Measurements from ENCODE around the gene METTL9.
A peak's percentile ranks its signal among the peaks of the same experiment; 100 is the strongest.
"Not testable (repeated sequence)": the region's sequence is repeated elsewhere in the genome, so short reads cannot be mapped to it uniquely, and the experiment has no call there.

Gene METTL9

DNA sequence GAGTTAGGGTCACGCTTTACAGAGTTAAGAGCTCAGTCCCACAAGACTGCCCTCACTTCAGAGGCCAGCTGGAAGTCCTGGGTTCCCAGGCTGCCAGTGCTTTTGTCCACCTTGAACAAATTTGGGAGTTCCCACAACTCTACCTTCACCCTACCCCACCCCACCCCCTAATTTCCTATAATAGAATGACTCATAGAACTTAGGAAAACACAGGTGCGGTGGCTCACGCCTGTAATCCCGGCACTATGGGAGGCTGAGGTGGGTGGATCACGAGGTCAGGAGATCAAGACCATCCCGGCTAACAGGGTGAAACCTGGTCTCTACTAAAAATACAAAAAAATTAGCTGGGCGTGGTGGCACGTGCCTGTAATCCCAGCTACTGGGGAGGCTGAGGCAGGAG is 6.5 kb downstream of the METTL9 start:
- not testable (repeated sequence) for H3K4me3 ChIP-seq
- H3K27ac ChIP-seq, result peak overlapping the region in 2 of 21 experiments; percentile 16 to 17

DNA sequence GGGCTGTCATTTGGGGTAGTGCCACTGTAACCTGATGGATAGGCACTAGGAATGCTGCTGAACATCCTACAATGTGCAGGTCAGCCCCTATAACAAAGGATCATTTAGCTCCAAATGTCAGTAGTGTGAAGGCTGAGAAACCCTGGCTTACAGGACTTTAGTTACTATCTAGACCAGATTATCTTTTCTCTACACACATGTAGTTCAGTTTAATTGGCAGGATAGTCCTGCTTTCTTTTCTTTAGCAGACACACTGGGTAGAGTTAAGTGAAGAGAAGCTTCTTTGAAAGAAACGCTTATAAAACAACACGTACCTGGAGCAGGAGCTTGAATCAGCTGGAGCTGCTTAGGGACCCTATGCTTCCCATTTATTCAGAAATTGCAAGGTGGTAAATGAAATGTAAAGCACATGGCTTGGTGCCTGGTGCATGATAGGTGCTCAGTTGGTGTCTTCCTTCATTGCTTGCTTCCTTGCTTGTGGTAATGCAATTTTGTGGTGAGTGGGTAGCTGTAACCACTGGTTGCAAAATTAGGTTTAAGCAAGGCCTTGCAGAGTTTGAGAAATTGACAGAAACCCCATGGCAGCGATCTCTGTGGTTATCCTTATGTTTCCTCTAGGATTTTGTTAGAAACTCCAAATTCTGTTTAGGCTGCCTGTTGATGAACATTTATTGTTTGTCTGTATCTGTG is 9.4 kb downstream of the METTL9 start:
- H3K4me3 ChIP-seq, result no peak overlapping the region
- peak overlapping the region in 3 of 21 experiments; percentile 21 to 63 (median 27) for H3K27ac ChIP-seq

DNA sequence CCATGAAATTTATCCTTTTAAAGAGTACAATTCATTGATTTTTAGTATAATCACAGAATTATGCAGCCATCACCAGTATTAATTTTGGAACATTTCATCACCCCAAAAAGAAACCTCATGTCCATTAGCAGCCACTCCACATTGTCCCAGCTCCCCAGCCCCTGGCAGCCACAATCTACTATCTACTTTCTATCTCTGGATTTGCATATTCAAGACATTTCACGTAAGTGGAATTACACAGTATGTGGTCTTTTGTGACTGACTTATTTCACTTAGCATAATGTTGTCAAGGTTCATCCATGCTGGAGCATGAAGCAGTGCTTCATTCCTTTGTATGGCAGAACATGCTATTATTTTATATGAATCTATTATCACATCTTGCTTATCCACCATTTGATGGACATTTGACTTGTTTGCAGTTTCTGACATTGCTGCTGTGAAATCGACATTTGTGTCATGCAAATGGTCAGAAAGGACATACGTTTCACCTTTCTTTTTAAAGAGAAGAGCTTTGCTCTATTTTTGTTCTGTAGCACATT is 10.7 kb downstream of the METTL9 start:
- H3K27ac ChIP-seq, result no peak overlapping the region
- H3K4me3 ChIP-seq, result no peak overlapping the region

DNA sequence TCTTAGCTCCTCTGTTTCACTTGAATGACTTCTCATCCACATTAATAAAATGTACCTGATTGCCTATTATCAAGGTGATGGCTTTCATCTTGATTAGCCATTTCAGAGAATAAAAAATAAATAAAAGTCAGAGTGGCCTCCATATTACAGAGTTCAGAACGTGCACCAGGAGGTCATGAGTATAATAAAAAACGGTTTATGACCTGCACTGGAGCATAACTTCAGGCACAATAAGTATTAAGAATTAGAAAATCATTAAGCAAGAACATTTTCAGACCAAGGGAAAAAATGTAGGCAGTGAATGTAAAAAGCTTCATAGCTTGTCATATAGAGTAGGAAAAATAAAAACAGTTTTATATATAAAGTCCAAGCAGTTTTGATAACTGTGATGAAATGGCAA is 11.4 kb downstream of the METTL9 start:
- no peak overlapping the region for H3K4me3 ChIP-seq
- H3K27ac ChIP-seq, result no peak overlapping the region

DNA sequence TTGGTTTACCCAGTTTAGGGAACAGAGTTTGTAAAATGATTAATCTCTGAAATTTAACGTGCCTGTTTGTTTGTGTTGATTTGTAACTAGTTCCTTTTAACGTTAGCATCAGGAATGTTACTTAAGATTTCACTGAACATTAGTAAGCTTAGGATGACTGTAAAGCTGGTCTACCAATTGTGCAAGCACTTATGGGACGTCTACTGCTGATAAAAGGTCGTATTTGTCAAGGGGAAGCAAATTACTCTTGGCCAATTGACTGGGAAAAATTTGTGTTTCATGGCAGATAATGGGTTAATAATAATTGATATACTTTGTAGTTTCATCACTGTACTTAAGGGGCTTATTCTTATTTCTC is 11.8 kb downstream of the METTL9 start:
- Histone ChIP-seq H3K27ac (peak overlapping the region in 10 of 21 experiments; percentile 3 to 77 (median 46)), H3K4me3 (no peak overlapping the region)

DNA sequence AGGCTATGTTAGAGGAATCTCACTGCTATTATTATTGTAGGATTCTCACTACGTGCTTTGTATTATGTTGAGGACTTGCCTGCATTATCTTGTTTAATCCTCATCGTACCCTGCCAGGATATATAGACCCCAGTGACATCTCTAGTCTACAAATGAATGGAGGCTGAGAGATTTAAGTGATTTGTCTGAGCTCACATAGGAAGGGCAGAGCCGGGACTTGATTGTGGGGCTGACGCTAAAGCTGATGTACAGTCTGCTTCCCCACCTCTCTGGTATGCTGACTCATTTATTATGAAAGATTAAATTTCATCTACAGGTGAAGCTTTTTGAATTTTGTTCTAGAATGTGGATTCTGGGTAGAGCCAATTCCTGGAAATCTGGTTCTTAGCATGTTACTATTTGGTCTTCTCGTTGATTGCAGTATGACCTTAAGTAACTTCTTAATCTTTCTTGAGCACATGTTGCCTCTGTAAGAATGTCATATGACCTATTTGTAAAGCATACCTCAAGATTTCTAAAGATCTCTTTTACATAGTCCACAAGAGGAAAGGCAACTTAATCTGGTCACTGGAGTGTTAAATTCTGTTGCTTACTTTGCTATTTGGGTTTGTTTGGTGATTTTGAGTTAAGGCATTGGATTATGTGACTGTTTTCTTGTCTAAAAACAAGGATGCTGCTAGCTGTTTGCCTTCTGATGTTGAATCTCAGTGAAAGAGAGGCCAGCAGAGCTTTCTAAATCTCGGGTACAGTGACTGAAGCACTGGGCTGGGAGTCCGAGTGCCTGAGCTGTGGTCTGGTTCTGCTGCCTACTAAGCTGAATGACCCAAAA is 12.4 kb downstream of the METTL9 start:
- Histone ChIP-seq H3K27ac (peak overlapping the region in 17 of 21 experiments; percentile 5 to 77 (median 41)), H3K4me3 (no peak overlapping the region)

DNA sequence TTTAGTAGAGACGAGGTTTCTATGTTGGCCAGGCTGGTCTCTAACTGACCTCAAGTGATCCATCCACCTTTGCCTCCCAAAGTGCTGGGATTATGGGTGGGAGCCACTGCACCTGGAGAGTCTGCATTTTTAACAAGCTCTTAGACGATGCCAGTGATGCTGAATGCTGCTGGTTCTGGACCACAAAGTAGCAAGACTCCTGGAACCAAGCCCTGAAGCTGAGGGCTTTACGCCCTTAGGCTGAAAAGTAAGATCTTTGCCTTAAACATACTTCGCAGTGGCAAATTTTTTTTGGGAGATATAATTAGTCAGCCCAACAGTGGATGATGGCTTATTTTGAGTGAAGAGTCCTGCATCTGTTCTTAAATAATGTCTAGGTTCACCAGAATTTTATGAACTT is 14.0 kb downstream of the METTL9 start:
- Histone ChIP-seq H3K27ac (peak overlapping the region in 1 of 21 experiments; percentile 8), H3K4me3 (no peak overlapping the region)

DNA sequence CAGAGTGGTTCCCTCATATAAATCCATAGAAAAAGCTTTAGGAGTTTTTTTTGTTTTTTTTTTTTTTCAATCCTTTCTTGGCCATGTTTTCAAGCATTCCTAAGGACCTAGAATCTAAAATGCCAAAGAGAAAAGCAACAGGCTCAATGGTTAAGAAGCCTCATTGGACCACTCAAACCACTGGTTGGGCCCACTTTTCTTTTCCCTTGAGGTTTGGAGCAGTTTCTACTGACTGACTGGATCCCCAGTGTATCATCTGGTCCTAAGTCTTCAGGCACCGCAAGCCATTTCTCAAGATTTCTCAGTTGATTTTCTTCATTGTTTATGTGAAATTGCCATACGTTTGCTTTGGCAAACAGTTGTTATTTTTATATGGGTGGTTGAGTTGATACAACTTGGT is 14.4 kb downstream of the METTL9 start:
- H3K4me3 ChIP-seq, result no peak overlapping the region
- no peak overlapping the region for H3K27ac ChIP-seq

DNA sequence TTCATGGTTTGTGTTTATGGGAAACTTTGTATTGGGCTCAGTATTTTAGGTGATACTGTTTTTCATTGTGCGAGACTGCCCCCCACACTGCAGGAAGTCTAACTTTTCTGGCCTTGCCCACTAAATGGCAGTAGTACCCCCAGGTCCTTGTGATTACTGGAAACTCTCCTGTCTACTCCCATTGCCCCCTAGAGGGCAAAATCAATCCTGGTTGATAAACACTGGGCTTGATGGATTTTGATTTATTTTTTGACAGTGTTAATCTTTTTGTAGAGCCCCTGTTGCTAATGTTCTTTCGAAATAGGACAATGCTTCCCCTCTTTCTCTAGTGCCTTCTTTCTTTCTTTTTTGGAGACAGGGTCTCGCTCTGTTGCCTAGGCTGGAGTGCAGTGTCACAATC is 15.5 kb downstream of the METTL9 start:
- H3K4me3 ChIP-seq, result no peak overlapping the region

DNA sequence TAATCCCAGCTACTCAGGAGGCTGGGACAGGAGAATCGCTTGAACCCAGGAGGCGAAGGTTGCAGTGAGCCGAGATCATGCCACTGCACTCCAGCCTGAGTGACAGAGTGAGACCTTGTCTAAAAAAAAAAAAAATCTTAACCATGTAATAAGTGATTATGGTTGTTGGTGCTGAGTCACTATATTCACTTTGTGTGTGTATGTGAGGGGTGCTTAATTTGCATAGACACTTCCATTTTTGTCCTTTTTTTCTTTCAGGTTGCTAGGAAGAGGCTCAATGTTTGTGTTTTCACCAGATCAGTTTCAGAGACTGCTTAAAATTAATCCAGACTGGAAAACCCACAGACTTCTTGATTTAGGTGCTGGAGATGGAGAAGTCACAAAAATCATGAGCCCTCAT is 18.2 kb downstream of the METTL9 start:
- Histone ChIP-seq H3K4me3 (no peak overlapping the region), H3K27ac (no peak overlapping the region)

More for the DNA sequence above, 15.5 kb downstream of the METTL9 start:
- no peak overlapping the region for H3K27ac ChIP-seq

DNA sequence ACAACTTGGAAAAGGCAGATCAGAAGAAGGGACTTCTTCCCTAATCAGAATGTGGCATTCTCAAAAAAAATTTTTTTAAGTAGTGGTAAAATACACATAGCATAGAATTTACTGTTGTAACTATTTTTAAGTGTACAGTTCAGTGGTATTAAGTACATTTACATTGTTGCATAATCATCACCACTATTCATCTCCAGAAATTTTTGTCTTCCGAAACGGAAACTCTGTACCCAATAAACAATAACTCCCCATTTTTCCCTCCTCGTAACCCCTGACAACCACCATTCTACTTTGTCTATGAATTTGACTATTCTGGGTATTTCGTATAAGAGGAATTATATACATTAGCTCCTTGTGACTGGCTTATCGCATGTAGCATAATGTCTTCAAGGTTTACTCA is 18.9 kb downstream of the METTL9 start:
- Histone ChIP-seq H3K27ac (no peak overlapping the region), H3K4me3 (no peak overlapping the region)

DNA sequence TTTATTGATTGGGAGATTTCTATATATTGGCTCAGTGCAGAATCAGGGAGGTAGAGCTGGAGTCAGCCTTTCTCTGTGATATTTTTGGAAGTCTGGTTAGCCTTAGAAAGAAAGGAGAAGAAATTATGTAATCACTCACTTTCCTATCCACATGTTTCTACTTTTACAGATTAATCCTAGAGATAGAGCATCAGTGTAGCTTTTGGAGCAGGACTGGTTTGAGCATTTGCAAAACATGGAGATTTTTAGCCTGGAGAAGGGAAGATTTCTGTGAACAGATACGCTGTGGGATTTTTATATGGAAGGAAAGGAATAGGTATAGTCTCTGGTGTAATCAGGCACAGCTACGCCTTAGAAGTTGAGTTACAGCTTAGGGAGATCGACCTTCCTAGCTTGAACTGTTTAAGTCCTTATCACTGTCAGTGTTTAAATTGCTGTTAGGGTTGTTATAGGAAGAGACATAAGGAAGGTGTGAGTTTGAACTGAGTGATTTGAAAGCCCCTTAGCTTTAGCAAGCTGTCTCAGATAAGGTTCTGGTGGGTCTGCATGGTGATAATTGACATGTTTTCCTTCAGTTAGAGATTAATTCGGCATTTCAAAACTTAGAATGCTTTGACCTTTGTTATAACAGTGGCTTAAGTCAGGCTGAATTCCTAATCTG is 20.5 kb downstream of the METTL9 start:
- H3K27ac ChIP-seq, result no peak overlapping the region
- no peak overlapping the region for H3K4me3 ChIP-seq

DNA sequence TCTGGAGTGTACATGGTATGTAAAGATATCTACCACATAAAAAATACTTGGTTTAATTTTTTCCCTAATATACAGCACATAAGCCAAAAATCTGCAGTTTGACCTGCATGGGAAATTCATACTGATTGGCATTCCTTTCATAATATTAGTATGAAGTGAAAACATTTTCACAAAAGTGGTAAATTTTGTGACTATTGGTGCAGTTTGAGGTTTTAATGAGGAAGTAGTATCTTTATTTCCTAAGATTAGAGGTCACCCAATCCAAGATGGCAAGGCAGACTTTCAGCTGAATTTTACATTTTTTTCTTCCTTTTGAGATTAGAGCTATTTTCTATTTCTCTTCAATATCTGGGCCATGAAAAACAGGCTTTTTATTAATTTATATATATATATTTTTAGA is 21.2 kb downstream of the METTL9 start:
- Histone ChIP-seq H3K27ac (no peak overlapping the region), H3K4me3 (no peak overlapping the region)

DNA sequence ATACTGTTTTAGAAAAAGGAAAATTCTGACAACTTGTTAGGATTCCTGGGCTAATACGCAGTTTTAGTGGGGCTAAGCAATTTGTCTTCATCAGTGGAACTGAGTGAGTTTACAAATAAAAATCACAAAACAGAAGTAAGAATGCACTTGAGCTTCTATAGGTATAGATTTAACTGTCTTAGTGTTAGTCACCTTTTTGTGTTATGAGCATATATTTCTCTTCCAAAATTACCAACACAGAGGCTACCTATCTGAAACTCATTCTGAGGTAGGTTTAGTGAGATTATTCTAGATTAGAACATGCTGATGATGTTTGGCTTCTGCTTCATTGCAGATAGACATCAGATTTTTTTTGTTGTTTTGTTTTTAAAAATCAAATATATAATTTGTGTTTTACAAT is 23.2 kb downstream of the METTL9 start:
- H3K4me3 ChIP-seq, result no peak overlapping the region
- H3K27ac ChIP-seq, result peak overlapping the region in 1 of 21 experiments; percentile 26

DNA sequence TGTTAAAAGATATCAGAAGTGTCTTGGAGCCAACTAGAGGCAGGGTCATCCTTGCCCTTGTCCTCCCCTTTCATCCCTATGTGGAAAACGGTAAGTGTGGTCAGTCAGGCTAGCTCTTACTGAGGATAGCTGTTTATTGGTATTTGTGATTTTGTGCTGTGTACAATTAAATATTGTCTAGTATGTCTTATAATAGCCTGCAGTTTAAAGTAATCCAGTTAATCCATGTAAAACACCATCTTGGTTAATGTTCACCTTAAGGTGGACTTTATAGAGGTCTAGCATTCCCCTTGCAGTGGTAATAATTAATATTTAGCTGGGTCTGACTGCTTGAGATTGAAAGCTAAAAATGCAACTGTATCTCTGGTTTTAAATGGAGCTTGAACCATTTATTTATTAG is 25.6 kb downstream of the METTL9 start:
- Histone ChIP-seq H3K4me3 (no peak overlapping the region), H3K27ac (peak overlapping the region in 1 of 21 experiments; percentile 70)

DNA sequence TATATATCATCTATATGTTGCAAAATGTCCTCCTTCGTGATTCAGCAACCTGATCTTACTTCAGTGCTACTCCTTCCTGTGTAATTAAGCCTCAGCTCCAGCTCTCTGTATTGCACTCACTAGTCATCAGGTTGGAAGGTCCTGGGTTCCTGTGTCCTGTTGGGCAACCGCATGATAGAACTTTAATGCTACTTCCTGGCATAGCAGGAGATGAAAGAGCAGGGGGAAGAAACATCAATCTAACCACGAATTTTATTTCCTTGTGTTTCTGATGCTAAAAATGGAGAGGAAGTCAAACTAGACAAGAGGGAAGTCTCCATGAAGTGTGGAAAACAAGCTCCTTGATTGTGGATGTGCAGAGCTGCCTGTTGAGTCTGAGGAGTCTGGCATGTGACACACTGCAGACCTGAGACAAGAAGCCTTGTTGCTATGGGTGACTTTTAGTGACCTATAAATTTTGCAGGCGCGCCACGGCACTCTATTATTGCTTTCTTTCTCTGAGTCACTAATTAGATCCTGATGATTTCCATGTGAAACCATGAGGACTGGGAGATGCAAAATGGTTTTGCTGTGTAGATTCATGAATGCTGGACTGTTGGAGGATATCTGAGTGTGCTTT is 27.4 kb downstream of the METTL9 start:
- H3K27ac ChIP-seq, result peak overlapping the region in 18 of 21 experiments; percentile 6 to 73 (median 55)
- no peak overlapping the region for H3K4me3 ChIP-seq

DNA sequence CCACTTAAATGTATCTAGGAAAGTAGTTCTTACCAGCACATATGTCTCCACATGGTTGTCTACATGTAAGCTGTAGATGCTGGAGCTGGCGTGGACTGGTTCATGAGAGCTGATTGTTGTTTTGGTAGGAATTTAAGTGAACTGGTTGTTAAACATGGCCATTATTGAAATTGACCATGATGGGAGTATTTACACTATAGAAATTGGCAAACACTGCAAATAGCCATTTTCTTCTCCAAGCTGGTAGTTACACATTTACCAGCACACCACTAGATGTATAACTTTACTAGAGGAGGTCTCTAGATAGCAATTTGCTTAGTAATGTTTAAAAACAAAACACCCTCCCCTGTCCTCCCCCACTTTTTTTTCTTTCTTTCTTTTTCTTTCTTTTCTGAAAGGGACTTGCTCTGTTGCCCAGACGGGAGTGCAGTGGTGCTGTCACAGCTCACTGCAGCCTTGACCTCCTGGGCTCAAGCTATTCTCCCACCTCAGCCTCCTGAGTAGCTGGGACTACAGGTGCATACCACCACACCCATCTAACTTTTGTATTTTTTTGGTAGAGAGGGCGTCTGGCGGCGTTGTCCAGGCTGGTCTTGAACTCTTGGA is 28.8 kb downstream of the METTL9 start:
- no peak overlapping the region for H3K4me3 ChIP-seq
- peak overlapping the region in 11 of 21 experiments; percentile 11 to 73 (median 58) for H3K27ac ChIP-seq

DNA sequence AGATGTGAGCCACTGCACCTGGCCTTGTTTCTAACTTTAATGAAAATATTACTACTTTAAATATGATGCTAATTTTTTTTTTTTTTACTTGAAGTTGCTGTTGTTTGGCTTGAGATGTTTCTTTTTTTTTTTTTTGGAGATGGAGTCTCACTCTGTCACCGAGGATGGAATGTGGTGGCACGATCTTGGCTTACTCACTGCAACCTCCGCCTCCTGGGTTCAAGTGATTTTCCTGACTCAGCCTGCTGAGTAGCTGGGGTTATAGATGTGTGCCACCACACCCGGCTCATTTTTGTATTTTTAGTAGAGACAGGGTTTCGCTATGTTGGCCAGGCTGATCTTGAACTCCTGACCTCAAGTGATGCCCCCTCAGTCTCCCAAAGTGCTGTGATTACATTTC is 29.4 kb downstream of the METTL9 start:
- no peak overlapping the region for H3K4me3 ChIP-seq
- peak overlapping the region in 6 of 21 experiments; percentile 21 to 81 (median 31) for H3K27ac ChIP-seq
